GM21619 (cell line): ENCODE measurements around the gene P2RX1.

ENCODE experiments used
- ATAC-seq: cut with Tn5 transposase; IDR thresholded peaks from one replicate; pipeline ENCODE4 v1.9.1; 2021; ENCODE audit not compliant: unreplicated experiment

The P2RX1 gene

DNA sequence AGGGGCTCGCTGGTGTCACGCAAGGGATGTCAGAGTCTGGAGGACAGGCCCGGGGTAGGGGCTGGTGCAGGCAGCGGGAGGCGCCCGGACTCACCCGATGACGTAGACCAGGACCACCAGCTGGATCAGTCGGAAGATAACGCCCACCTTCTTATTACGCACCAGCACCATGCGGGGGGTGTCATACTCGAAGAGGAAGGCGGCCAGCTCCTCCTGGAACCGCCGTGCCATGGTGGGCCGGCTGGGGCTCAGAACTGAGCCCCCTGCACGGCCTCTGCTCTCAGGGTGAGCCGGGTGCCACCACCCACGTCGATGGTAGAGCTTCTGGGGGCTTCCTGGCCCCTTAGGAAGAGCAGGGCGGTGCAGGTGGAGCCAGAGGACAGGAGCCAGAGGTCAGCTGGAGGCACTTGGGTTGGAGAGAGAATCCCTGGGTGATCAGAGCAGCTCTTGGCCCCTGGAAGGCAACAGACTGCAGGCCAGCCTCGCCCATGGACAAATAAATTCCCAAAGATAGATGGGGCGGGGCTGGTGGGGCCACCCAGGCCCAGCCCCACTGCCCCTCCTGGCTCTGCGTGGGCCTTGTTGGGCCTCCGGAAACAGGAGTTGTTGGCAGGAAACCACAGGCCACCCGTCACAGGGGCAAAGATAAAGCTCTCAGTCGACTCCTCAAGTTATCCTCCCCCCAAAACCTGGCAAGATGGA lies at the start of gene P2RX1:
Gene P2RX1, minus strand, starts transcription at position 471 of the 702 bp plus-strand sequence. Its CDS starts 240 bp downstream, at position 231.
- no peak for ATAC-seq

DNA sequence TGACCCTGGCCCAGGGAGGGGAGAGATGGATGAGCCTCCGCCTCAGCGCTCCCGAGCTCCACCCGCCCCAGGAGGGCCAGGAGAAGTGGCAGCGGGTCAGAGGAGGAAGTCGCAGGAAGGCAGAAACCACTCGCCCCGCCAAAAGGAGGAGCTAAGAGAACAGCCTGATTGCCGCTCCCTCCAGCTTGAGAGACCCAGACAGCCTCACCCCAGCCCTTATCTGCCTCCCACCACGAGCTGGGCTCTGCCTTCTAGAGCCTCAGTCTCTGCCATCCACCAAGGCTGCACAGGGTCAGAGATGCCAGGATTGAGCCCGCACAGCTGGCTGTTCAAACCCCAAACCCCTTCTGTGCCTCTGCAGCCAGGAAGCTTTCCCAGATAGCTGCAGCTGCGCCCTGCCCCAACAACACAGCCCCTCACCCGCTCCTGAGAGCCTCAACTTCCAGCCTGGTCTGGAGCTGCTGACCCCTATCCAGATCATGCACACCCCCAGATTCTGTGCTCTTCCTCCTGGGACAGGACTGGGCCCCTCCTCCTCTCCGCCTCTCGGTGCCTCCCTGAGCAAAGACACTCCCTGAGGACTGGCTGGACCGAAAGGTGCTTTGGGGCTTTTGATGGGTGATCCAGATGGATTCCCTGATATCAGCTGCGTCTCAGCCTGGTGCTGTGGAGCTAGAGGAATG lies 49.0 kb upstream of the P2RX1 start:
- ATAC-seq = no peak

DNA sequence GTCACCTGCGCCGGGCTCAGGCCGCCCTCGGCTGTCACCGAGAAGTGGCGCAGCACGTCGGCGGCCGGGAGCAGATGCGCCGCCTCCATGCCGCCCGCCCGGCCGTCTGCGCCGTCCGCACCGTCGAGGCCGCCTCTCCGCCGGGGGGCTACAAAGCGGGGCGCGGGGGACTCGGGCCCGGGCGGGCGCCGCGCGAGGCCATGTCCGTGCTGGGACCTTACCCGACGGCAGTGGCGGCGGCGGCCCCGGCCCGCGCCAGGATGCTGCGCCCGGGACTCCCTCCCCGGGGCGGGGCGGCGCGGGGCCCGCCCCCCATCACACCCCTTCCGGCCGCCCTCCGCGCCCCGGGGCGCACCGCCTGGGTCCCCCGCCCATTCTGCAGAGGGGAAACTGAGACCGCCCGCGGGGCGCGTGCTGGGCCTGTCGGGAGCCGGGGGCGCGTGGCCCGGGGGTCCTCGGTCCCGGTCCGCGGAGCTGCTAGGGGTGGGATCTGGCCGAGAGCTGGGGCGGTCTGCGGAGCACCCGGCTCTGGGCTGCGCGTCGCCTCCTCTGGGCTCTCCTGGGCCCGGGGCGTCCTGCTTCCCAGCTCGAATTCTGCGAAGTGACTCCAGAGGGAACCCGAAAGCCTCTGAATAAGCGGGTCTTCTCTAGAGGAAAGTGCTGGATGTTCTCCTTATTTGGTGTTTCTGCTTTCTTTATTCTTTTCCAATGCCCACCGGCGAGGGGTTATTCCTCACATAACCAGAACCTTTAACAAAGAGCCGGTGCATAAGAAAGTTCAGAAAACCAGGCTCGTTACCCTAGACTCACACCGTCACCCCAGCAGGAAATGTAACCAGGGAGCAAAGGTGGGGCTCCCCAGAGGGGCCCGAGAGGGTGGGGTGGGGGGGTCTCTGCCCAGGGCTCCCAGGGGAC lies 48.2 kb upstream of the P2RX1 start, which contains the start of gene ATP2A3:
Gene ATP2A3, minus strand, starts transcription at position 235 of the 915 bp plus-strand sequence. Its CDS starts 146 bp downstream, at position 89.
- ATAC-seq = peak; percentile 42

- ATAC-seq = peak; percentile 16
Observed at GRCh38 chr17:3963237-3964201, 47.3 kb upstream of the P2RX1 start.

DNA sequence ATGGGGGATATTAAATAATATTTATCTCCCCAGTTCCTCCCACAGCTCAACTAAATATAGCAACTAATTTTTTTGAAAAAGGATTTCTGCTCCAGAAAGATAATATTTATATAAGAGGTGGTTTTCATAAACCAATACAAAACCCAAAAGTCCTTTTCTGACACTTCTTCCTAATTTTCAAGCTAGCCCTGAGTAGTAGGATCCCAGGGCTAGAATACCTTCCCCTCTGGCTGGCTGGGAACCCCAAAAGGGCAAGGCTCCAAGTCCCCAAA lies 46.6 kb upstream of the P2RX1 start:
- ATAC-seq = no peak

DNA sequence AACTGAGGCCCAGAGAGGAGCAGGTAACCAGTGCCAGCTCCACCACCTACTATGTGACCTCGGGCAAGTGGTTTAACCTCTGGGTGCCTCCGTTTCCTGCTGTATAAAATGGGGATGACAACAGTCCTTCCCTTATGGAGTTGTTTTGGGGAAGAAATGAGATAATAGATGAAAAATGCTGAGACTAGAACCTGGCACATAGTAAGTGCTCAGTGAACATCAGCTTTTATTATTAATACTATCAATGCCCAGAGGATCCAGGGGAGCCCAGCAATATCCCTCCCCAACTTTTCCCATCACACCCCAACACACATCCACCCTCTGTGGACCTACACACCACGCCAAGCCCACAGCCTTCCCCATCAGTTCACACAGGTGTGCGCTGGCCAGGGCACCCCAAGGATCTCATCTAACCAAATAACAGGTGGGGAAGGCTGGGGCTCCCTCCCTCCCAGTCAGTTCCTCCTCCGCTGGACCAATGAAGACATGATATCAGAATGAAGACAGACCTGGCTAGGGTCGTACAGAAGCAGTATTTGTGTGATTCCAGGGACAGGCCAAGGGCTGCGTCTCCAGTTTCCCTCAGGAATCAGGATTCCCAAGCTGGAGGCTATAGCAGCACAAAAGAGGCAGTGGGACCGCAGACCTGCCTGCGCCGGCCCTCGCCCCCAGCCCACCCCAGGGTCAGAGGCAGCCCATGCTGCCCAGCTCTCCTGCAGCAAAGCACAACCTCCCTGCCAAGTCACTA lies 46.1 kb upstream of the P2RX1 start:
- ATAC-seq = no peak

- ATAC-seq = no peak
Observed at GRCh38 chr17:3961564-3962047, 45.3 kb upstream of the P2RX1 start.

GRCh38 chr17:3960764-3961163 lies 44.5 kb upstream of the P2RX1 start:
- no peak for ATAC-seq

DNA sequence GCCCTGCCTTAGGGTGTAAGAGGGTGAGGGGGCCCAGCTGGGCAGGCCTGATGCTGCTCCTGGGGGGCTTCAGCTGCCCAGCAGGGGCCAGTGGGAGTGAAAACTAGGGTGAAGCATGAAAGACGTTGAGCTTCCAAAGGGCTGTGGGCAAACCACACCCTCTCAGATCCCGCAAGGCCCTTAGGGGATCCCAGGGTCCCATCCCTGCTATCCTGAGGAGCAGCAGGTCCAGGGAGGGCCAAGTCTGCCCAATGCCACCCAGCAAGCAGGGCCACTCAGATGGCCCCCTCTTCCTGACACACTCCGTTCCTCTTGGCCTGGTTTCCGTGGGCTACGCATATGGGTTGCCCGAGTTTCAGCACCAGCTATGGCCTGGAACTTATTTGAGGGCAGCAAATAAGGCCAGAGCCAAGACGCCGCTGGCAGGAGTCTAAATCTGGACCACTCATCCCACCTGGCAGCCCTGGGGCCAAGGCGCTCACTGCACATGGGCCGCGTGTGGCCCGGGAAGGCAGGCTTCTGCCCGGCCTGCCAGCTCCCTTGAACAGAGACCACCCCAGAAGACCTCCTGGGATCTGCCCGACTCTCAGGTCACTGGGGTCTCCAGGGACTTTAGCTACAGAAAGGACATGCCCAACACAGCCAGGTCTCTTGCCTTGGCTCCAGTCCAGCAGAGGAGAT lies 43.8 kb upstream of the P2RX1 start:
- ATAC-seq = no peak

- ATAC-seq = no peak
Observed at GRCh38 chr17:3959295-3959899, 43.1 kb upstream of the P2RX1 start.

DNA sequence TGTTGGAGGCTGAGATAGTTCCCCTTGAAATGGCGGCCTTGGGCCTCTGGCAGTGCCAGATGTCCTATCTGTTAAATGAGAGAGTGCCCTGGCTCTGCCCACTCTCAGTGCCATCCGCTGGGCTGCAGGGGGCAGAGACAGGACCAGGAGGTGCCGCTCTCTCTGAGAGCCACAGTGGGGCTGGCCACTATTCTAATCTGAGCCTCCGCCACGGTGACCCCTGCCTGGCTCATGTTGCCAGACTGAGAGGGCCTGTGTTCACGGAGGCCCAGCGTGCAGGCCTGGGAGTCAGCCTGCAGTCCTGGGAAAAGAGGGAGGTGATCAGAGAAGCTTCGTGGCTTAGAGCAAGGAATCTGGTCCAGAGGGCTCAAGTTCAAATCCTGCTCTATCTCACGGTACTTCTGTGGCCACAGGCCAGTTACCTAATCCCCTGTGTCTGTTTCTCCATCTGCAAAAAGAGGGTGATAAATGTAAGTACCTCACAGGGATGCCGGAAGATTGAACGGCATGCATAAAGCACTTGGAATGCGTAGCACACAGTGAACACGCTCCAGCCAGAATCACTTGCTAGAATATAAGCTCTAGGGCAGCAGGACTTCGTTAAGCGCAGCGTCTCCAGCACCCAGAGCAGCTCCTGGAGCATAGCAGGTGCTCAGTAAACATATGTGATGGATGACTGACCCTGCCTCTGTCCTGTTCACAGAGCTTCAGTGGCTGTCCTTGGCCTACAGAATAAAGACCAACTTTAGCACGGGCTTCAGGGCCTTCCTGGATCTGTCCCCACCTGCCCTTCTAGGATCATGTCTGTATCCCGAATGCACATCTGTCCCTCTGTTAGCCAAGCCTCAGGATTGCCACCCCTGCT lies 41.7 kb upstream of the P2RX1 start:
- ATAC-seq = no peak

DNA sequence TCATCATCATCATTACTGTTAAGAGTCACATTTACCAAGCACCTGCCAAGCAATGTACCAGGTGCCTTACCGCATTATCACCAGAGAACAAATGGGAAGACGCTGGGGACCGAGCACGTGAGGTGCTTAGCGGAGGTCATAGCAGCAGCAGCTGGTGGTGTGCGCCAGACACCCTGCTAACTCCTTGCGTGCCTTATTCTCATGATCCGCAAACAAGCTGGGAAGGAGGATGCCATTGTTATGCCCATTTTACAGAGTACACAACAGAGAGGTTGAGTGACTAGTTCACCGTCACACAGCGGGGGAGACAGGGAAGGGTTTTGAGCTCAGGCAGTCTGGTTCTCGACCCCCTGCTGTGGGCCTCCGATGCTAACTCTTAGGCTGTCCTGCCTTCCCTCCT lies 40.7 kb upstream of the P2RX1 start:
- no peak for ATAC-seq

DNA sequence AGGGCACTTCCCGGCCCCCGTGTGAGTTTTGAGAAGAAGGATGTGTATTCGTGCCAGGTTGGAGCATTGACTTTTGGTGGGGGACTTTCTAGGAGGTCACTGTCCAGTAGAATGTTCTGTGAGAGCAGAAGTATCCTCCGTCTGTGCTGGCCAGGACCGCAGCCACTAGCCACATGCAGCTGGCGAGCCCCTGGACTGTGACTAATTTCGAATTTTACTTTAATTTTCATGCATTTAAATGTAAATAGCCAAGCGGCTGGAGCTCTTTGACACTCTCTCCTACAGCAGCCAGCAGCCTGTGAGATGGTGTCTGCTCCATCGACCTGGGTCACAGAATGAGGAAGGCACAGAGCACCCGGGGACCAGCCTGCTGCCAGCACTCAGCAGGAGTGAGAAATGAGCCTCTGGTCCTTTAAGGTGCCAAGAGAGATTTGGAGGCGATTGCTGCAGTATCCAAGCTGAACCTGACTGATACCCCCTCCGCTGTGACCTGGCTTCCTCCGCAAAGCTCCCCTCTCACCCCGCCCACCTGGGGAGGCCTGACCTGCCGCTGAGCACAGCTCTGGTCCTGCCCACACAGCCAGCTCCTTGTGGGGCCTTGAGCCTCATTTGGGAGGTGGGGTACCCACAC lies 40.2 kb upstream of the P2RX1 start:
- no peak for ATAC-seq

DNA sequence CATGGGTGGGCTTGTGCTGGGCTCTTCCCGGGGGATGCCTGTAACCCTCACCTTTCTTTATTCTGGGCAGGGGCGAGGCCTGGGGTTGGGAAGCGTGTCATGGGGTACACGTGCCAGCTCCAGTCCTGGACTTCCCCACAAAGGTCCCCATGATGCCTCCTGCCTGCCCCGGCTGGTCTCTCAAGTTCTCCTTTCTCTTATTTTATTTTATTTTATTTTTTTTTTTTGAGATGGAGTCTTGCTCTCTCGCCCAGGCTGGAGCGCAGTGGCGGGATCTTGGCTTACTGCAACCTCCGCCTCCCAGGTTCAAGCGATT lies 39.4 kb upstream of the P2RX1 start:
- ATAC-seq = no peak

GRCh38 chr17:3954976-3955672 lies 38.9 kb upstream of the P2RX1 start:
- no peak for ATAC-seq

DNA sequence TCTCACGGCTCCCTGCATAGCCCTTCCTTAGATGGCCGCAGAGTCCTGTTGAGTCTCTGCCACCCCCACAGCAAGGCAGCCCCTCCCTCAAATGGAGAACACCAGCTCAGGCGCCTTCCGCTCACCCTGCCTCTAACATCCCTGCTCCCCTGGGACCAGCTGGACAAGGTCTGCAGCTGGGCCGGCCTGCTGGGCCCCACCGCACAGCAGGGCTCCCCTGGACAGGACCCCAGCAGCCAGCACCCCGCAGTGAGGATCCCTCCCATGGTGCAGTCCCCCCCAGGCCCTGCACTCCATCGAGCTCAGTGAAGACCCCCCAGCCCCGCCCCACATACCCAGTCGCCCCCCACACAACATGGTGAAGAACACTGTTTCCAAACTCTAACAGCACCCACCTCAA lies 37.8 kb upstream of the P2RX1 start:
- ATAC-seq = no peak

- no peak for ATAC-seq
Observed at GRCh38 chr17:3953542-3953941, 37.3 kb upstream of the P2RX1 start.
